GM21360 (cell line): Measurements from ENCODE around the gene FAM107B.

Experiments
- ATAC-seq: cut with Tn5 transposase; IDR thresholded peaks from one replicate; pipeline ENCODE4 v1.9.1; 2021; ENCODE audit warnings: mild to moderate bottlenecking, moderate library complexity; ENCODE audit not compliant: unreplicated experiment

FAM107B gene

GRCh38 chr10:14585287-14586193 lies 189.2 kb downstream of the FAM107B start:
- ATAC-seq, result no peak

GRCh38 chr10:14584661-14585060 lies 190.0 kb downstream of the FAM107B start:
- no peak for ATAC-seq

DNA sequence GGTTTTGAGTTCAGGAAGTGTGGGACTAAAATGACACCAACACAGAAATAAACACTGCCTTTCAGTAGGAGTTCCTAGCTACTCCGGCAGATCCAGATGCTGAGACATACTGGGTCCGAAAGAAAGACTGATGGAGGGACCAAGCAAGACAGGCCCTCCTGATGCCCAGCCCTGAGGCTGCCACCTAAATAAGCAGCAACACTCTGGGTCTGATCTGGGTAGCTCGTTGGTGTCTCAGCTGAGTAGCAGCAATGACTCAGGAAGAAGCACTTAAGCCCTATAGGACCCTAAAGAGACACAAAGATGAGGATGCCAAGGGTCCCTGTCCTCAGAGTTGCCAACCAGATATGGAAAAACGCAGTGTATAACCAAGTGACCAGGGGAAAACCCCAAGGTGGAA lies 190.7 kb downstream of the FAM107B start:
- ATAC-seq, result no peak

- ATAC-seq, result no peak
Measured at GRCh38 chr10:14583252-14583651, 191.4 kb downstream of the FAM107B start.

- ATAC-seq, result no peak
Measured at GRCh38 chr10:14581553-14582321, 193.0 kb downstream of the FAM107B start.

DNA sequence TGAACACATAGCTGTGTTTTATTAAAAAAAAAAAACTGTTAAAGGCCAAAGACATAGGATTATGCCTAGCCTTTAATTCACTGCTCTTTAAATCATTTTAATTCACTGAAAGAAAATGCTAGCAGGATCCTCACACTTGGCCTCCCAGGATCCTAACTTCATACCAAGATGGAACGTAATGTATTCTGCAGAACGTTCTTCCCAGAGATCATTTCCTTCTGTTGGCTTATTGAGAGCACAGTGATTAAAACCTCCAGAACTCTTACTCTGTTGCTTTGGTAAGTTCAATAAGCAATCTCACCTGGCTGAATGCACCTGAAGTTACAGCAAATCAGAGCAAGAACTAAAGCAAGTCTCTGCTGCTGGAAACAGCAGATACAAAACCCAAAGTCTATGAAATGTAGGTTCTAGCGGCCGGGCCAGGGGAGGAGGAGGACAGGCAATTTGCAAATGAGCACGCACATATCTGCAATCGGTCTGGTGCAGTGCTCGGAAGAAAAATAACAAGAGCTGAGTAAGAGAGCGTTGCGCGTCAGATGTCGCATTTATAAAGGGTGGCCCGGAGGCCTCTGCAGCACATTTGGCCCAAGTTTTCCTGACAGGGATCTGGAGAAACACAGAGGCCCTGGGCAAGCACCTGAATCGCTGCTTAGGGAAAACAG lies 193.9 kb downstream of the FAM107B start:
- ATAC-seq, result no peak

GRCh38 chr10:14579405-14579804 lies 195.3 kb downstream of the FAM107B start:
- no peak for ATAC-seq

DNA sequence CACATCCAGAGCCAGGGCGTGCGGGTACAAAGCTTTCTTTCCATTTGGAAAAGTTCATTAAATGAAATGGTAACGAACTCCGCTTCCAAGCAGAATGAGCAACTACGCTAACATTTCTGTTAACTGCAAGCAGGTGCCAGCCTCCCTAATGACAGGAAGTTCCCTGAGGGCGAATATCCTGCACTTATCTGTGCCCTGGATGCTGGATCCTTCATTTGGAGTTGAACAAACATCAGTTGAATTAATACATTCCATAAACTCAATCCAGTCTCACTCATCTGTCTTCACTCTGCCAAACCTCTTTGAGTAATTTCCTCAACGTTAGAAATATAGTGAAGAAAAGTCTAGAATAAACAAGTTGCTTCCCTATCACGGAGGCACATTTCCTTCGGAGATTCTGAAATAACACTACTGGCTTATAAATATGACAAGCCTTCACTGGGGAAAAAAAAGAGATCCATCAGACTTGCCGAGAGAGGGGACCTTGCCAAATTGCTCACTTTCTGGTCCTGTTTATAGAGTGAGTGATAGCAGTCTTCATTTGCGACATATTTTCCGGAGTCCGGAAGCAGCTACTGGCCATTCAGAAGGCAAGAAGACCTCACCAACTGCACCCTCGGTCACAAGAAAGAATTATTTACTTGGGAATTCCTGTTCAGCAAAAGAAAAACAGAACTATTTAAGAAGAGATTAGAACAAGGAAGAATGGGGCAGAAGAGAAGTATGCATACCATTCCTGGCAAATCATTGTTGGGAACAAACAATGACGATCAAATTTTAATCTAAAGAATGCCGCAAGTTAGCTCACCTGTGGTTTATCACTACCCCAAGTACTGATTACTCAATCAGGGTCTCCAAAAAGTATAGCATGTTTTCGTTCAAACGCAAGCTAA lies 196.4 kb downstream of the FAM107B start:
- ATAC-seq, result no peak

DNA sequence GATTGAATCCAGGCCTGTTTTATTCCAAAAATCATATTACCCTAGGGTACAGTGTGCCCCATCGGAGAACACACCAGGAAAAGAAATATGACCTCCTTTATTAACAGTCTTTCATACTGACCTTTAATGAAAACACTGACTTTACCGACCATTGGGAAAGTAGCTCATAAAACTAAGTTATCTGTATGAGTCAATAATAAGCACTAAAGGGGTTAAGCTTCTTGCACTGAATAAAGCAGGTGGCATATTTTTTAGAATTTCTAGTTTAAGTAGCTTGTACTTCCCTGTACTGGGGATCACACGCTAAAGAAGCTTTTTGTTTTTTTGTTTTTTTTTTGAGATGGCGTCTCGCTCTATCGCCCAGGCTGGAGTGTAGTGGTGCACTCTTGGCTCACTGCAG lies 199.8 kb downstream of the FAM107B start:
- no peak for ATAC-seq

GRCh38 chr10:14574291-14574690 lies 200.4 kb downstream of the FAM107B start:
- ATAC-seq, result no peak

- no peak for ATAC-seq
Measured at GRCh38 chr10:14573666-14574261, 200.9 kb downstream of the FAM107B start.

GRCh38 chr10:14572811-14573210 lies 201.9 kb downstream of the FAM107B start:
- no peak for ATAC-seq

DNA sequence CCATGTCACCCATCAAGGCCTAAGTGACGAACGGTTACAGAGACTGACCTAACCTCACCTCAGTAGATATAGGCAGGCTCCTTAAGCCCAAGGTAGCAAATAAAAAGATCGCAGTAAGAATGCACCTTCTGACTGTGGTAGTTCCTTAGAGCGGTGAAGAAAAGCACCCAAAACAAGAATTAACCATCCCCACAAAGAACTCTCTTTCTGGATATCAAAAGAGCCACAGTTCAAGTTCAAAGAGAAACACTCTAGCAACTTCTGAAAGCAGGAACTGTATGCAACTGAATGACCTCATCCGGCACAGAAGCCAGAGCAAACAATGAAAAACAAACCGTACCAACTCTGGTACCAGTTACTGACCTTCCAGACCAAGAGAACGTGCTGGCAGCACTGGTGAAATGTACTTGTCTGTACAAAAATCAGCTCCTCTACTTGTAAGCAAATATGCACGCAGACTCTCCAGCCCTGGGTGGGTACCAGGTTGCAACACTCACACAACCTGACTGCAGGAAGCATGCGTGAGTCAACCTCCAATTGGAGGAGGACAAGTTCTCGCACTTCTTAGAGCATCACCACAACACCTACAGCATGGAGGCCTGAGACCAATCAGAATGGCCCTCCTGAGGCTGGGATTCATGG lies 202.7 kb downstream of the FAM107B start:
- peak; percentile 64 for ATAC-seq

DNA sequence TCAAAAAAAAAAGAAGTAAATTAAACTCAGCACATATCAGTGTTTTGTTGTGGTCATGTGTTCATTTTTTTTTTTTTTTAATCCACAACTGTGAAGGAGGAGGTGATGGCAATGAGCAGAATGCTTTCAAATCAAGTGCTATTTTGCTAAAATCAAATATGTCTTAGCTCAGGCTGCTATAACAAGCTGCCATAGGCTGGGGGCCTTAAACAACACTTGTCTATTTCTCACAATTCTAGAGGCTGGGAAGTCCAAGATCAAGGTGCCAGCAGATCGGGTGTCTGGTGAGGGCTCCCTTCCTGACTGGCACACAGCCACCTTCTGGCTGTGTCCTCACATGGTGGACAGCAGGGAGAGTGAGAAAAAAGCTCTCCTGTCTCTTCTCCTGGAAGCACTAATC lies 203.9 kb downstream of the FAM107B start:
- no peak for ATAC-seq

- ATAC-seq, result no peak
Measured at GRCh38 chr10:14569274-14570060, 205.2 kb downstream of the FAM107B start.

DNA sequence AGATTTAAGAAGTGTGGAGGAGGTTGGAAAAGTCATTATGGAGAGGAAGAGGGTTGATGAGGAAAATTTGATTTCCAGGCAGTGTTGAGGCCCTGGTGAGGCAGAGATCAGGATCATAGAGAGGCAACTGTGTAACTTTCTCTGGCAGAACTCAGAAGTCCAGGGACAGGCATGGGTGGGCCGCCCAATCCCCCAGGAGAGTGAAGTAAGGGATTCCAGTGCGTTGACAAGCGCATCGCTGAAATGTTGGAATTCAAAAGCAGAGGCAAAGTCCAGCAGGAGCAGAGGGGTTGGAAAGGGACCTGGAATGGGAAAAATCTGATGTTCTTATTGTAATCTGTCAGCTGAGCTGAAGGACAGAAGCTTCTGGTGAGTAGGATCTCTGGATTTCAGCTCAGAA lies 207.3 kb downstream of the FAM107B start:
- ATAC-seq, result no peak

GRCh38 chr10:14566498-14566897 lies 208.2 kb downstream of the FAM107B start:
- ATAC-seq, result no peak

GRCh38 chr10:14565199-14565598 lies 209.5 kb downstream of the FAM107B start:
- no peak for ATAC-seq

DNA sequence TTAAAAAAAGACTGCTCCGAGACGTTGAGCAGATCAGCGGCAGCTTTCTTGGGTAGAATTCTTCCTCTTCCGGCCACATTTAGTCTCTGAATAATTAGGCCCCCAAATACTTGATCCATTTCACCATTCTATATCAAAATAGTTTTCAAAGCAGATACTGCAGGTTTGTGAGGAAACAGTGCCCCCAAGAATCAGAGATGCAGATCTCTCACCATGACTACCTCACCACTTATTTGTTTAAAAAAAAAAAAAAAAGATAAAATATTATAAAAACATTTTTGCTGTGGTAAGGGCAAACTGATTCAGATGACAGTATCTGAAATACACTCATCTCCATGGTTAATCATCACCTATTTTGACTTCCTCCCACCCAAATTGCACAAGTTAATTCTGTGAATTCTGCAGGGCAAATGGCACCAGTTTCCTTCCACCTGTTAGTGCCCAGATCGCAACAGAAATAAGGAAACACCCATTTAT lies 210.4 kb downstream of the FAM107B start:
- ATAC-seq, result no peak
